H1 (cell line): ENCODE results near the gene RPS21. TPM values are rescaled to one million over a fixed set of nuclear protein-coding genes. Genes with fewer than 3 reads are reported as not detected.

Experiments used
- CTCF ChIA-PET: fragments of 300-600 bp; sonication (Branson Sonifier 250); formaldehyde crosslinking; loops from one replicate; lab custom pipeline; 2021; ENCODE audit not compliant: partially characterized antibody; lab: Charles Lee
- POLR2A ChIA-PET: fragments of 300-600 bp; sonication (Branson Sonifier 250); formaldehyde crosslinking; loops from one replicate; lab custom pipeline; 2021; ENCODE audit warnings: inconsistent platforms; ENCODE audit not compliant: partially characterized antibody; lab: Charles Lee
- DNase-seq, 2 experiments: peaks; one replicate each; pipeline versions ENCODE4 v3.0.0 to v3.0.0-alpha.2; 2010 to 2022; ENCODE audit warnings: low spot score in 2 of 2, low read depth in 1 of 2, mixed read lengths in 1 of 2
- FAIRE-seq: peaks from 2 replicates; lab custom pipeline; 2011; peaks lifted over from hg19 to GRCh38; lab: Jason Lieb, UNC
- H2AFZ ChIP-seq: 2 replicates; pipeline ENCODE4 v1.8.1; 2012; ENCODE audit warnings: low read length, inconsistent platforms
- H2AK5ac ChIP-seq: 2 replicates; pipeline ENCODE4 v1.6.1; 2013; ENCODE audit warnings: low read depth, low read length
- H2BK120ac ChIP-seq: replicated peaks from 2 replicates; pipeline ENCODE3; 2013; ENCODE audit warnings: low read depth, low read length, inconsistent platforms
- H2BK12ac ChIP-seq: 2 replicates; pipeline ENCODE4 v1.6.1; 2013; ENCODE audit warnings: low read depth, low read length
- H2BK15ac ChIP-seq: 2 replicates; pipeline ENCODE4 v1.6.1; 2013; ENCODE audit warnings: low read length
- H2BK20ac ChIP-seq: 2 replicates; pipeline ENCODE4 v1.6.1; 2013; ENCODE audit warnings: low read length
- H2BK5ac ChIP-seq: 2 replicates; pipeline ENCODE4 v1.6.1; 2013; ENCODE audit warnings: low read depth, low read length
- H3K14ac ChIP-seq: 2 replicates; pipeline ENCODE4 v1.6.1; 2013; ENCODE audit warnings: inconsistent platforms; ENCODE audit not compliant: insufficient read length
- H3K18ac ChIP-seq: 2 replicates; pipeline ENCODE4 v1.6.1; 2013; ENCODE audit warnings: low read length; ENCODE audit errors: extremely low read depth
- H3K23ac ChIP-seq: 2 replicates; pipeline ENCODE4 v1.6.1; 2013; ENCODE audit warnings: inconsistent platforms; ENCODE audit not compliant: insufficient read length
- H3K23me2 ChIP-seq: 2 replicates; pipeline ENCODE4 v1.6.1; 2013; ENCODE audit warnings: low read depth, low read length
- H3K27ac ChIP-seq: 2 replicates; pipeline ENCODE4 v1.6.1; 2011; ENCODE audit warnings: low read depth, low read length, inconsistent platforms
- H3K27me3 ChIP-seq, 4 experiments: replicated peaks in 1 of 4; 1 replicate in 1 of 4; 2 replicates in 3 of 4; pipeline versions ENCODE4 v1.6.1 to v1.8.1; 2011 to 2013; ENCODE audit warnings: low read length in 3 of 4, mild to moderate bottlenecking in 3 of 4, inconsistent platforms in 2 of 4, mixed read lengths in 2 of 4, moderate library complexity in 1 of 4; ENCODE audit not compliant: control insufficient read depth in 3 of 4, insufficient read depth in 3 of 4; ENCODE audit errors: extremely low read depth in 1 of 4
- H3K36me3 ChIP-seq, 4 experiments: 2 replicates each; pipeline versions ENCODE4 v1.6.1 to v1.8.1; 2011 to 2013; ENCODE audit warnings: mild to moderate bottlenecking in 4 of 4, low read length in 3 of 4, moderate library complexity in 2 of 4, control low read depth in 1 of 4, inconsistent platforms in 1 of 4; ENCODE audit not compliant: insufficient read depth in 4 of 4, control insufficient read depth in 2 of 4
- H3K4ac ChIP-seq: replicated peaks from 2 replicates; pipeline ENCODE3; 2013; ENCODE audit warnings: low read length, low read depth, mixed read lengths, inconsistent platforms; ENCODE audit not compliant: insufficient read length
- H3K4me1 ChIP-seq, 4 experiments: replicated peaks in 1 of 4; 1 replicate in 1 of 4; 2 replicates in 3 of 4; pipeline versions ENCODE4 v1.6.1 to v1.8.1; 2011 to 2013; ENCODE audit warnings: low read length in 3 of 4, inconsistent platforms in 2 of 4, mixed read lengths in 1 of 4; ENCODE audit not compliant: insufficient read depth in 4 of 4, control insufficient read depth in 3 of 4
- H3K4me2 ChIP-seq, 2 experiments: 2 replicates each; pipeline versions ENCODE4 v1.6.1 to v1.8.1; 2011 to 2013; ENCODE audit warnings: low read depth in 2 of 2, low read length in 2 of 2, control low read depth in 1 of 2, inconsistent platforms in 1 of 2, mild to moderate bottlenecking in 1 of 2; ENCODE audit not compliant: insufficient read depth in 1 of 2
- H3K4me3 ChIP-seq, 4 experiments: fragments of 200-600, 300-600 bp in 1 of 4; sonication (generic), shearing (Covaris generic), sonication (Bioruptor Twin) in 1 of 4; 2 replicates each; pipeline versions ENCODE4 v1.5.1 to v1.8.1; 2011 to 2016; ENCODE audit warnings: low read length in 4 of 4, low read depth in 3 of 4, control low read depth in 2 of 4, inconsistent platforms in 2 of 4, mild to moderate bottlenecking in 2 of 4, mixed read lengths in 1 of 4, moderate library complexity in 1 of 4; ENCODE audit not compliant: insufficient read depth in 2 of 4; ENCODE audit errors: extremely low read depth in 1 of 4
- H3K56ac ChIP-seq: replicated peaks from 2 replicates; pipeline ENCODE3; 2013; ENCODE audit warnings: low read depth, mild to moderate bottlenecking, mixed read lengths, low read length, inconsistent platforms; ENCODE audit not compliant: insufficient read length
- H3K79me1 ChIP-seq: 2 replicates; pipeline ENCODE4 v1.6.1; 2013; ENCODE audit warnings: low read depth, low read length, control low read depth
- H3K79me2 ChIP-seq, 2 experiments: 2 replicates each; pipeline versions ENCODE4 v1.6.1 to v1.8.1; 2012 to 2013; ENCODE audit warnings: low read length in 2 of 2, mild to moderate bottlenecking in 2 of 2, inconsistent platforms in 1 of 2; ENCODE audit not compliant: insufficient read depth in 2 of 2, control insufficient read depth in 1 of 2
- H3K9ac ChIP-seq, 4 experiments: replicated peaks in 1 of 4; 1 replicate in 1 of 4; 2 replicates in 3 of 4; pipeline versions ENCODE4 v1.6.1 to v1.8.1; 2011 to 2013; ENCODE audit warnings: low read depth in 3 of 4, low read length in 3 of 4, control low read depth in 2 of 4, mild to moderate bottlenecking in 2 of 4, moderate library complexity in 2 of 4, inconsistent platforms in 1 of 4; ENCODE audit errors: extremely low read depth in 1 of 4
- H3K9me3 ChIP-seq, 2 experiments: 2 replicates each; pipeline versions ENCODE4 v1.6.1 to v1.8.1; 2012 to 2013; ENCODE audit warnings: mild to moderate bottlenecking in 2 of 2, moderate library complexity in 2 of 2, control low read depth in 1 of 2, inconsistent platforms in 1 of 2, low read depth in 1 of 2, low read length in 1 of 2, mixed read lengths in 1 of 2; ENCODE audit not compliant: insufficient read depth in 2 of 2
- H4K20me1 ChIP-seq, 2 experiments: replicated peaks in 1 of 2; 2 replicates each; pipeline versions ENCODE3 to v1.8.1; 2011 to 2013; ENCODE audit warnings: inconsistent platforms in 2 of 2, low read length in 2 of 2, mild to moderate bottlenecking in 1 of 2; ENCODE audit not compliant: insufficient read depth in 2 of 2, control insufficient read depth in 1 of 2
- H4K5ac ChIP-seq: 2 replicates; pipeline ENCODE4 v1.6.1; 2013; ENCODE audit warnings: low read length, low read depth, mixed read lengths, inconsistent platforms; ENCODE audit not compliant: insufficient read length
- H4K8ac ChIP-seq: 2 replicates; pipeline ENCODE4 v1.8.0; 2013; ENCODE audit warnings: mild to moderate bottlenecking, moderate library complexity, low read length, inconsistent platforms; ENCODE audit not compliant: insufficient read depth; ENCODE audit errors: extremely low read depth
- H4K91ac ChIP-seq: replicated peaks from 2 replicates; pipeline ENCODE3; 2013; ENCODE audit warnings: low read length, mixed read lengths, inconsistent platforms; ENCODE audit not compliant: insufficient read length
- ATF2 ChIP-seq: IDR thresholded peaks from 2 replicates; pipeline ENCODE4 v1.6.1; 2012; ENCODE audit warnings: low read length, inconsistent platforms
- BRCA1 ChIP-seq: IDR thresholded peaks from 2 replicates; pipeline ENCODE4 v1.6.1; 2012; ENCODE audit warnings: low read depth, low read length, improper control_type of control experiment
- FOSL1 ChIP-seq: IDR thresholded peaks from 2 replicates; pipeline ENCODE4 v1.6.1; 2011; ENCODE audit warnings: mild to moderate bottlenecking, low read depth, low read length, moderate library complexity; ENCODE audit not compliant: insufficient read depth
- HDAC2 ChIP-seq, 2 experiments: fragments of 300-600 bp in 1 of 2; sonication (generic) in 1 of 2; IDR thresholded peaks; 2 replicates each; pipeline ENCODE4 v1.6.1; 2011 to 2012; ENCODE audit warnings: low read depth in 2 of 2, low read length in 2 of 2, mild to moderate bottlenecking in 2 of 2, moderate library complexity in 2 of 2, borderline replicate concordance in 1 of 2, inconsistent platforms in 1 of 2
- MAX ChIP-seq: IDR thresholded peaks from 2 replicates; pipeline ENCODE4 v1.6.1; 2012; ENCODE audit warnings: inconsistent platforms
- NANOG ChIP-seq: IDR thresholded peaks from 2 replicates; pipeline ENCODE4 v1.6.1; 2011; ENCODE audit warnings: low read length, low read depth, mild to moderate bottlenecking, inconsistent platforms; ENCODE audit not compliant: insufficient read depth, poor library complexity, severe bottlenecking
- SRF ChIP-seq: IDR thresholded peaks from 2 replicates; pipeline ENCODE4 v1.6.1; 2011; ENCODE audit warnings: mild to moderate bottlenecking, low read depth, low read length, moderate library complexity
- WGBS, 2 experiments: shearing (Covaris generic) in 1 of 2; methylation state at CpG; one replicate each; pipeline versions ENCODE4 v1.1.6 to v1.1.7; 2013 to 2015; ENCODE audit warnings: low lambda C conversion rate in 2 of 2, mixed read lengths in 2 of 2, inconsistent platforms in 1 of 2, low coverage in 1 of 2, missing lambda C conversion rate in 1 of 2; ENCODE audit not compliant: insufficient replicate concordance in 2 of 2, insufficient coverage in 1 of 2, insufficient read length in 1 of 2; ENCODE audit errors: extremely low coverage in 1 of 2, missing lambda C conversion rate in 1 of 2; 5-methylcytosine and 5-hydroxymethylcytosine counted together
- polyA plus RNA-seq, 7 experiments: library from polyadenylated mRNA; depleted of rRNA in 3 of 7; stranded (reverse) in 5 of 7; unstranded in 2 of 7; fragments of >200 nt in 5 of 7; fragments of 200-250 nt in 2 of 7; gene quantifications; 1 replicate in 5 of 7; 2 replicates in 1 of 7; 4 replicates in 1 of 7; pipeline versions ENCODE4 v1.2.1 to v1.2.3, GENCODE V29; 2011 to 2013; ENCODE audit warnings: missing spikeins in 2 of 7, mixed read lengths in 2 of 7
- total RNA-seq: library from RNA; stranded (reverse); fragmentation: NEBNext Ultra II Directional; extraction: Animal tissue kit (Norgen Biotek cat#: 25700); gene quantifications from 2 replicates; pipeline ENCODE4 v1.2.1, GENCODE V29; 2021

RPS21 gene
- total and polyA plus RNA-seq, 2 of the 8 experiments (the other 6 are each of a cell fraction or from before 2014, with no cell fraction given), result 1,787 to 7,219 TPM

- H3K14ac ChIP-seq, result no peak overlapping the region
- H3K23me2 ChIP-seq, result peaks cover 10% of the 10 kb centered on the region; the same call in 1 of the 2 replicates
- no peak overlapping the region for H3K18ac ChIP-seq
- H2BK5ac ChIP-seq, result peak overlapping the region; percentile 55; the same call in 1 of the 2 replicates
- no peak overlapping the region for H3K4me2 ChIP-seq
- H2BK12ac ChIP-seq, result 0 out of 2 replicates have a peak overlapping the region, but pooled peaks have one; percentile 39
- H4K8ac ChIP-seq, result no peak overlapping the region
- no peak overlapping the region for H3K56ac ChIP-seq
- no peak overlapping the region for H2BK15ac ChIP-seq
- H3K27ac ChIP-seq, result no peak overlapping the region
- no peak overlapping the region for H3K4ac ChIP-seq
- H3K79me1 ChIP-seq, result no peaks in the 10 kb centered on the region; the same call in 1 of the 2 replicates
- H2BK20ac ChIP-seq, result no peak overlapping the region
- peak overlapping the region; percentile 25; the same call in 1 of the 2 replicates for H2AK5ac ChIP-seq
- peaks cover 0 to 20% of the 10 kb centered on the region in 2 experiments; a peak in 2 of 4 replicates for H3K79me2 ChIP-seq
- H3K27me3 ChIP-seq, result no peaks in the 10 kb centered on the region
- H3K36me3 ChIP-seq, result peaks cover 0 to 5% (median 2%) of the 10 kb centered on the region in 4 experiments; a peak in 3 of 8 replicates
- no peak overlapping the region for H4K5ac ChIP-seq
- H3K9ac ChIP-seq, result no peak overlapping the region
- TF ChIP-seq BRCA1, result no peak
- TF ChIP-seq ATF2, result no peak
- no peak for TF ChIP-seq NANOG
- no peak for TF ChIP-seq FOSL1
- no peak for TF ChIP-seq SRF
- no peak for TF ChIP-seq HDAC2 (IDR thresholded peaks at IDR 0.05; ENCODE audit: borderline replicate concordance in 1 of 2, low read depth in 2 of 2, low read length in 2 of 2)
- TF ChIP-seq MAX, result no peak
- FAIRE-seq, result no peak
- no peak overlapping the region for H2BK120ac ChIP-seq
- no peak overlapping the region for H3K23ac ChIP-seq
- ChIA-PET CTCF (interaction anchor here (1.0 to 14.1 kb wide), 15 partner anchors 12 to 82 kb away, joined by 3 to 212 read pairs (median 8); partner anchors contain the start of genes ADRM1 and LAMA5), POLR2A (interaction anchor here (1.7 to 10.7 kb wide), 5 partner anchors 9 to 75 kb away, joined by 5 to 213 read pairs (median 15); partner anchors contain the start of gene LAMA5)
- no peak overlapping the region for H4K91ac ChIP-seq
- WGBS, 2 experiments, result 74% methylated on average over 6 of the region's 6 CpGs; no CpG with 5 or more reads in 1 of the 2 experiments
- H2AFZ ChIP-seq, result no peak overlapping the region
- H4K20me1 ChIP-seq, result peaks cover 0 to 10% of the 10 kb centered on the region in 2 experiments
- H3K4me1 ChIP-seq, result peaks cover 0 to 9% (median 7%) of the 10 kb centered on the region in 4 experiments; a peak in 6 of 7 replicates
- H3K4me3 ChIP-seq, result no peak overlapping the region
- H3K9me3 ChIP-seq, result no peaks in the 10 kb centered on the region
- no peak for DNase-seq
Measured at GRCh38 chr20:62381842-62382241, 5.1 kb upstream of the RPS21 start.
